HG03045 (cell line): ENCODE measurements around the gene MYL5.
"Not testable (repeated sequence)": the region's sequence is repeated elsewhere in the genome, so short reads cannot be mapped to it uniquely, and the experiment has no call there.

Experiments
- ATAC-seq: cut with Tn5 transposase; IDR thresholded peaks from one replicate; pipeline ENCODE4 v1.9.1; 2021; ENCODE audit warnings: mild to moderate bottlenecking, moderate library complexity; ENCODE audit not compliant: unreplicated experiment

MYL5 gene

DNA sequence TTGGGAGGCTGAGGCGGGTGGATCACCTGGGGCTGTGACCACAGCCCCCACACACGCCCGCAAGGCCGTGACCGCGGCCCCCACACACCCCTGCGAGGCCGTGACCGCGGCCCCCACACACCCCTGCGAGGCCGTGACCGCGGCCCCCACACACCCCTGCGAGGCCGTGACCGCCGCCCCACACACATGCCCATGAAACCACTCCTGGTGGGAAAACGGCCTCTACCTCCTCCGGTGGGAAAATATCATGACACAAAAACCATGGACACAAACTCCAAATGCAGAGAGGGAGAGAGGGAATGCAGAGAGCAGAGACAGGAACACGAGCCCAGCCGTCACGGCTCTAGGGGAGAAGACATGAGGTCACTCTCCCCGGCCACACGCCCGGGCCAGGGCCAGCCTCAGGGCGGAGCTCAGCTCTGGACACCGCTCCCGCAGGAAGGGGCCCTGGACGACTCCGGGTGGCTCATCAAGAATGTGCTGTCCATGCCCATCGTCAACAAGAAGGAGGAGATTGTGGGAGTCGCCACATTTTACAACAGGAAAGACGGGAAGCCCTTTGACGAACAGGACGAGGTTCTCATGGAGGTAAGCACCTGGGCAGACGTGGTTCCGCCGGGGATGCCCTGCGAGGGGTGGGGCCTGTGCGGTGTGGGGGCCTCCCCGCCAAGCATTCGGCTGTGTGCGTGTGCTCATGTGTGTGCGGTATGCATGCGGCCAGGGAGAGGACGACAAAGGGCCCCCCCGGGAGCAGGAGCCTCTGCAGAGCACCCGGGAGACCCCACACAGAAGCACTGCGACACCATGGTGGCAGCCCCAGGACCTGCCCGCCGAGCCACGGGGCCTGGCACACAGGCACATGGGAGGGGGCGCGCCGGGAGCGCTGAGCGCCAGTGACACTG lies 17.7 kb upstream of the MYL5 start:
- ATAC-seq: no peak

DNA sequence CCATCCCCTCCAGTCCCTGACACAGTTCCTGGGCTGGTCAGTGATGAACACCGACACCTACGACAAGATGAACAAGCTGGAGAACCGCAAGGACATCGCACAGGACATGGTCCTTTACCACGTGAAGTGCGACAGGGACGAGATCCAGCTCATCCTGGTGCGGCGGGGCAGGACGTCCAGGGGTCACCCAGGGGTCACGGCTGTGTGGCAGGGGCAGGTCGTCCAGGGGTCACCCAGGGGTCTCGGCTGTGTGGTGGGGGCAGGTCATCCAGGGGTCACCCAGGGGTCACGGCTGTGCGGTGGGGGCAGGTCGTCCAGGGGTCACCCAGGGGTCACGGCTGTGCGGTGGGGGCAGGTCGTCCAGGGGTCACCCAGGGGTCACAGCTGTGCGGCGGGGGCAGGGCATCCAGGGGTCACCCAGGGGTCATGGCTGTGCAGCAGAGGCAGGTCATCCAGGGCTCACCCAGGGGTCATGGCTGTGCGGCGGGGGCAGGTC lies 17.0 kb upstream of the MYL5 start:
- no peak for ATAC-seq

- ATAC-seq: no peak
Measured at GRCh38 chr4:657834-658667, 16.3 kb upstream of the MYL5 start.

DNA sequence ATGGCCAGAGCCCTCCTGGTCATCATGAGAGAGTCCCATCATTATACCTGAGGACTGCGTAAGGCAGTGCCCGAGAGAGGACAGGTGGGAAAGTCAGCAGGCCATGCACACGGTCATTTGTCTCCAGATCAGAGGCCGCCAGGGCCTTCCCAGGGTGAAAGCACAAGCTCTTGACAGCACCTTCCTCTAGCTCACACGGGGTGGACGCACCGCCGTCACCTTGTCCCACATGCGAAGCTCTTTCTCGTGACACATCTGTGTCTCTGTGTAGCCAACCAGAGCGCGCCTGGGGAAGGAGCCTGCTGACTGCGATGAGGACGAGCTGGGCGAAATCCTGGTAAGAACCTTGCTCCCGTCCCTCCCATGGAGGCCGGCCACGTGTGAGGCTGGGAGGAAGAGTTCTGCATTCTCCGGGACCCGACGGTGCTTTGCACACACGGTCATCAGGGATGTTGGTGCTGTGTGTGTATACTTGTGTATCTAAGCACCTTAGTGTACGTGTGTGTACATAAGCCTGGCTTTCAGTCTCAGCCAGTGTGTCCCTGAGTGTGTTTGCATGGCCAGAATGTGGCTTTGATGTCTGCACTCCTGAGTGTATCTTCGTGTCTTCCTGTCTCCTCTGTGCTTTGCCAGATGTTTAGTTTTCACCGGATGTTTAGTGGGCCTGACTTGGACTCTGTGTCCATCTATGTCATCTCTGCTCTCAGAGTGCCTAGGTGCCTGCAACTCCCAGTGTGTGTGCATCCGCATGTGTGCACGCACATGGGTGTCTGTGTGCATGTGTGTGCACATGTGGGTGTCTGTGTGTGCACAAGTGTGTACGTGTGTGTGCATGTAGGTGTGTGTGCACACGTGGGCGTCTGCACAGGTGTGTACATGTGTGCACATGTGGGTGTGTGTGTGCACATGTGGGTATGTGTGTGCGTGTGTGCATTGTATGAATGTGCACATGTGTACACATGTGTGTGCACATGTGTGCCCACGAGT lies 15.4 kb upstream of the MYL5 start:
- no peak for ATAC-seq

DNA sequence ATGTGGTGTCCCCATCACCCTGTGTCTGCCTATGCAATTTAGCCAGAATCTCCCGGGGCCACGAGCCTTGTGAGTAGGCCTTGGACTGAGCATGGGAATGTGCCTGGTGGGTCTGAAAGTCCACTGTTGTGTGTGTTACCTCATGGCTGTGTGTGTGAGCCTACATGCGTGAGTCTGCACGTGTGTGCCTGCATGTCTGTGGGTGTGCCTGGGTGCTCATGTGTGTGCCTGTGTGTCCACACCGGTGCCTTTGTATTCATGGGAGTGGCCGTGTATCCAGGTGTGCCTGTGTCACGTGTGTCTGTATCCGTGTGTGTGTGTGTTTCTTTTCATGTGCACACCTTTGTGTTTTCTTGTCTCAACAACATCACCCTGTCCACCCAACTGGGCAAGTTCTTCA lies 14.5 kb upstream of the MYL5 start:
- ATAC-seq: no peak

- ATAC-seq: no peak
Measured at GRCh38 chr4:660401-660800, 13.9 kb upstream of the MYL5 start.

- no peak for ATAC-seq
Measured at GRCh38 chr4:661231-661630, 13.1 kb upstream of the MYL5 start.

DNA sequence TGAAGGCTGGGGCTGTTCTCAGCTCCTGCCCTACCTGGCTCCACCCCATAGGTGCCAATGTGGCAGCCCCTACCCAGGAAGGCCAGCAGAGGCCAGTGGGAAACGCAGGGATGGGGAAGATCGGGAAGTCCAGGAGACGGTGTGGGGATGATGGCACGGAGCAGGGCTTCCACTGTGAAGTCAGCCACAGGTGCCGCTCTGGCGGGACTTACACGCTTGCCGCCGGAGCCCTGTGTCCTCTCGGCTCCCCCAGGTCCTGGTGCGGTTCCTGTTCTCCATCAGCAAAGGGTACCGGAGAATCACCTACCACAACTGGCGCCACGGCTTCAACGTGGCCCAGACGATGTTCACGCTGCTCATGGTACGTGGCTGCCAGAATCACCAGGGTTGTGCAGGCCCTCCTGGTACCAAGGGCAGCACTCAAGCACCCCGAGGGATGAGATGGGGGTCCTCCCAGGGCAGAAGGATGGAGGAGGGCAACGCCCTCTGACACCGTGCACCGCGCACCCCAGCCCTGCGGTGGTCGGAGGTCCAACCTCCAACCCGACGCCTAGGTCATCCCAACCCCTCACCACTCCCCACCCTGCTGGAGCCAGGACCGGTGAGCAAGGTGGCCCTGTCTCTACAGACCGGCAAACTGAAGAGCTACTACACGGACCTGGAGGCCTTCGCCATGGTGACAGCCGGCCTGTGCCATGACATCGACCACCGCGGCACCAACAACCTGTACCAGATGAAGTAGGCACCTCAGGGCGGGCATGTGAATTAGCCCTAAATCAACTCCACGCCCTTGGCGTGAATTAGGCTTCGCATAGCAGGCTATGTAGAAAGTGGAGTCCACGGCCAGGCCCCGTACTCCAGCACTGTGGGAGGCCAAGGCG lies 12.2 kb upstream of the MYL5 start:
- ATAC-seq: no peak

DNA sequence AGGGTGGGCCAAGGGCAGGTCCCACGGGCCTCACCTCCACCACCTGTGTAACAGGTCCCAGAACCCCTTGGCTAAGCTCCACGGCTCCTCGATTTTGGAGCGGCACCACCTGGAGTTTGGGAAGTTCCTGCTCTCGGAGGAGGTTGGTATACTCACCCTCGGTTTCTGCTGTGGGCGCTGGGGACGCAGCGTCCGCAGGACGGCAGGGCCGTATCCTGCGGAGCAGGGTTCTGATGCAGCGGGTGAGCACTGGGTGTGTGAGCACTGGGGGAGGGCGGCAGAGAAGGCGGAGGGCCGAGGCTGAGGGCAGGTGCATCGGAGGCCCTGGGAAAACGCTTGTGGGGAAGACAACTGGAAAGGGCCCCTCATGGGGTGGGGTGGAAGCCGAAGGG lies 11.3 kb upstream of the MYL5 start:
- ATAC-seq: no peak

GRCh38 chr4:663438-664428 lies 10.6 kb upstream of the MYL5 start:
- ATAC-seq: peak; percentile 53

GRCh38 chr4:664713-665231 lies 9.6 kb upstream of the MYL5 start:
- ATAC-seq: no peak

DNA sequence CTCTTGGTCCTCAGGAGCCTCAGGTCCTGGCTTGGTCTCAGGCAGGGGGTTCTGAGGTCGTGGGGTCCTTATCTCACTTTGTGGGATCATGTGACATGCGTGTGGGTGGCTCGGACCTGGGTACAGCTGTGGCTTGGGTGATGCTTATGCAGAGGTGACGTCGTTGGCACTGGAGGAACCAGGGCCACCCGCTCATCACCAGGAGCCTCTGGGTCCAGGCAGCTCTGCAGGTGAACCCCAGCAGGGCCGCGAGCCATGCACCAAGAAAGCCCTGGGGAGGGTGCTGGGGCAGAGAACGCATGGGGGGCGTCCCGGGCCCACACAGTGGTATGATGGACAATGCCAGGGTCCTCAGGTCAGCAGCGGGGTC lies 9.0 kb upstream of the MYL5 start:
- no peak for ATAC-seq

DNA sequence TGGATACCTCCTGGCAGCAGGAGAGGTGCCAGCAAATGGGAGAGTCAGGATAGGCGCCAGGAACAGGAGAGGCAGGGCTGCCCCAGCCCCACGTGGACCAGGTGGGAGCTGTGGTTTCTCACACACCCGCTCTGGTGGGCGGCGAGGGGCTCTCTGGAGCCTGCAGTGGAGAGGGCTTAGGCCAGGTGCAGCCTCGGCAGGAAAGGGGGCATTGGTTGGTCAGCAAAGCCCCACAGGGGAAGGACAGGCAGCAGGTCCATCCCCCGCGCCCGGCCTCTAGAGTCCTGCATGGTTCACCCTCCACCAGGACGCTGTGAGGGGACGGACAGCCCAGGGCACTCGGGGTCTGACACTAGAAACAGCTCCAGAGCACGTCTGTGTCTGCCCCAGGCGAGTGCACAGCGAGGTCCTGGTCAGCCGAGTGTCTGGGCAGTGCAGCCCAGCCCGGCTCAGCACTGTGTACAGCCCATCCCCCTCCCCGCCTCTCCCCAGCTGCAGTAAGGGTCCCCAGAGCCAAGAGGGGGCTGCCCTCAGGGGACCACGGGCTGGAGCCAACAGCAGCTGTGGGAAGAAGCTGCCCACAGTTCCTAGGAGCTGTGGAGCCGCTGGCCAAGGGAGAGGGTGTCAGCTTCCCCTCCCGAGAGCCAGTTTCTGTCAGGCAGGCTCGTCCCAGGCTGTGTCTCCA lies 8.4 kb upstream of the MYL5 start:
- ATAC-seq: no peak

GRCh38 chr4:666436-666810 lies 7.9 kb upstream of the MYL5 start:
- ATAC-seq: no peak

GRCh38 chr4:666822-667544 lies 7.4 kb upstream of the MYL5 start:
- ATAC-seq: no peak

- no peak for ATAC-seq
Measured at GRCh38 chr4:667545-667925, 6.8 kb upstream of the MYL5 start.

GRCh38 chr4:668219-668618 lies 6.1 kb upstream of the MYL5 start:
- not testable (repeated sequence) for ATAC-seq
